ENCODE data around the gene KPNB1.

Gene KPNB1

DNA sequence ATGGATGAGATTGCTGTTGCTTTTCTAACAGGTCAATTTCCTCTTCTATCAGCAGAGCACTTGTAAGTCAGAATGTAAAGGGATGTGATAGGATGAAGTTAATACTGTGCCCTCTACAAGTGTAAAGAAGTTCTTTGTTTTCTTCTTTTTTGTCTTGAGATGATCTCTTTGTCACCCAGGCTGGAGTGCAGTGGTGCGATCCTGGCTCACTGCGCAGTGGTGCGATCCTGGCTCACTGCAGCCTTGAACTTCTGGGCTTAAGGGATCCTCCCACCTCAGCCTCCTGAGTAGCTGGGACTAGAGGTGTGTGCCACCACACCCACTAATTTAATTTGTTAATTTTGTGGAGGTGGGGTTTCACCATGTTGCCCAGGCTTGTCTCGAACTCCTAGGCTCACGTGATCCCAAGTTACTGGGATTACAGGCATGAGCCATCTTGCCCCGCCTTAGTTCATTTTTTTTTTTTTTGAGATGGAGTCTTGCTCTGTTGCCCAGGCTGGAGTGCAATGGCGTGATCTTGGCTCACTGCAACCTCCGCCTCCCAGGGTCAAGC is 21.6 kb upstream of the KPNB1 start:
- no peak for DNase-seq (ENCODE audit: low read depth)
- no peak overlapping the region for H3K4me3 ChIP-seq (ENCODE audit: control insufficient read depth, low read depth, low read length)
- TF ChIP-seq, protein P1, sequence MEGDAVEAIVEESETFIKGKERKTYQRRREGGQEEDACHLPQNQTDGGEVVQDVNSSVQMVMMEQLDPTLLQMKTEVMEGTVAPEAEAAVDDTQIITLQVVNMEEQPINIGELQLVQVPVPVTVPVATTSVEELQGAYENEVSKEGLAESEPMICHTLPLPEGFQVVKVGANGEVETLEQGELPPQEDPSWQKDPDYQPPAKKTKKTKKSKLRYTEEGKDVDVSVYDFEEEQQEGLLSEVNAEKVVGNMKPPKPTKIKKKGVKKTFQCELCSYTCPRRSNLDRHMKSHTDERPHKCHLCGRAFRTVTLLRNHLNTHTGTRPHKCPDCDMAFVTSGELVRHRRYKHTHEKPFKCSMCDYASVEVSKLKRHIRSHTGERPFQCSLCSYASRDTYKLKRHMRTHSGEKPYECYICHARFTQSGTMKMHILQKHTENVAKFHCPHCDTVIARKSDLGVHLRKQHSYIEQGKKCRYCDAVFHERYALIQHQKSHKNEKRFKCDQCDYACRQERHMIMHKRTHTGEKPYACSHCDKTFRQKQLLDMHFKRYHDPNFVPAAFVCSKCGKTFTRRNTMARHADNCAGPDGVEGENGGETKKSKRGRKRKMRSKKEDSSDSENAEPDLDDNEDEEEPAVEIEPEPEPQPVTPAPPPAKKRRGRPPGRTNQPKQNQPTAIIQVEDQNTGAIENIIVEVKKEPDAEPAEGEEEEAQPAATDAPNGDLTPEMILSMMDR (conservative IDR thresholded peaks at IDR 0.05; ENCODE audit: control insufficient read depth, insufficient read depth, low read depth, low read length), result no peak

DNA sequence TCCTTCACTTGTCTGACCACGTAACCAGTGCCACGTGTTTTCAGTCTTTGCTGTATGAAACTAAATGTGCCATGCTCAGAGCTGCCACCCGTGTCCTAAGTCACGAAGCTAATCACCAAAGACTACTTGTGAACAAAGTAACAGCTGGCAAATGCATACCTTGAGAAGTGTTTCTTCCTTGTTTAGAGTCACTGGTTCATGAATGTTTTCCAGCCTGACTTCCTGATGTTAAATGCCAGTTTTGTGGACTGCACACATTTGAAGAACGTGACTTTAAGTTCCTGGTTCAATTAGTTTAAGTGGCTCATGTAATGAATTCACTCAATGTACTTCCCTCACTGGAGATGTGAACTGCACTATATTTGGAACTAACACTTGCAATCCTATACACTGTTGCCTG is 19.9 kb upstream of the KPNB1 start:
- TF ChIP-seq, protein P1 (conservative IDR thresholded peaks at IDR 0.05; ENCODE audit: control insufficient read depth, insufficient read depth, low read depth, low read length), result no peak
- H3K4me3 ChIP-seq (ENCODE audit: control insufficient read depth, low read depth, low read length), result no peak overlapping the region
- DNase-seq (ENCODE audit: low read depth), result no peak

GRCh38 chr17:47630614-47631013 is 19.1 kb upstream of the KPNB1 start:
- no peak for DNase-seq (ENCODE audit: low read depth)
- H3K4me3 ChIP-seq (ENCODE audit: control insufficient read depth, low read depth, low read length), result no peak overlapping the region
- TF ChIP-seq, protein P1 (conservative IDR thresholded peaks at IDR 0.05; ENCODE audit: control insufficient read depth, insufficient read depth, low read depth, low read length), result no peak

DNA sequence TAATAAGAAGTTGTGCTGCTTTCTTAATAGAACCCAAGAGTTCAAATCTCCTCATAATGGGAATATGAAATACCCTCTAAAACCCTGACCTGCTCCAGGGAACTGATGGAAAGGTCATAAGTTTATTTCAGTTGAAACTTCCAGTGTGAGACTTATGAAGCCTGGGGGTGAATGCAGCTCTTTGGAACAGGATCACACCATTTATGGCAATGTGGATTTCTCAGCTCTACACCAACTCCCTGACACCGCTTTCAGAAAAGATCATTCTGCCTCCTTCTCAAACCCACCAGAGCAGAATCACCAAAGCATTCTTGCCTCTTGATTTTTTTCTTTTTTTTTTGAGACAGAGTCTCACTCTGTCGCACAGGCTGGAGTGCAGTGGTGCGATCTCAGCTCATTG is 16.7 kb upstream of the KPNB1 start:
- TF ChIP-seq, protein P1 (conservative IDR thresholded peaks at IDR 0.05; ENCODE audit: control insufficient read depth, insufficient read depth, low read depth, low read length), result no peak
- H3K4me3 ChIP-seq (ENCODE audit: control insufficient read depth, low read depth, low read length), result no peak overlapping the region
- no peak for DNase-seq (ENCODE audit: low read depth)

- TF ChIP-seq, protein P1 (conservative IDR thresholded peaks at IDR 0.05; ENCODE audit: control insufficient read depth, insufficient read depth, low read depth, low read length), result no peak
These were observed 15.7 kb upstream of the KPNB1 start for GRCh38 chr17:47633996-47634395.

DNA sequence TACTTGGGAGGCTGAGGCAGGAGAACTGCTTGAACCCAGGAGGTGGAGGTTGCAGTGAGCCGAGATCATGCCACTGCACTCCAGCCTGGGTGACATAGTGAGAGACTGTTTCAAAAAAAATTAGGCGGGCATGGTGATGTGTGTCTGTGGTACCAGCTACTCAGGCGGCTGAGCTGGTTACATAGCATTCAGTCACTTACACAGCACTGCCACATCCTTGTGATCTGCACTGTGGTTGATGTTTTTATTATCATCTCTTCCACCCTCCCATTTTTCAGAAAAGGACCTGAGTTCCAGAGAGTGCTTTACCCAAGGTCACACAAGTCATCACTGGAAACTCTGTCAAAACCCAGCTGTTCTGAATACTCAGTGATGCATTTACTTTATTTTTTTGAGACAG is 14.8 kb upstream of the KPNB1 start:
- no peak for DNase-seq (ENCODE audit: low read depth)
- H3K4me3 ChIP-seq (ENCODE audit: control insufficient read depth, low read depth, low read length), result no peak overlapping the region
- TF ChIP-seq, protein P1 (conservative IDR thresholded peaks at IDR 0.05; ENCODE audit: control insufficient read depth, insufficient read depth, low read depth, low read length), result no peak

More at GRCh38 chr17:47633996-47634395, 15.7 kb upstream of the KPNB1 start:
- no peak overlapping the region for H3K4me3 ChIP-seq (ENCODE audit: control insufficient read depth, low read depth, low read length)
- DNase-seq (ENCODE audit: low read depth), result no peak

DNA sequence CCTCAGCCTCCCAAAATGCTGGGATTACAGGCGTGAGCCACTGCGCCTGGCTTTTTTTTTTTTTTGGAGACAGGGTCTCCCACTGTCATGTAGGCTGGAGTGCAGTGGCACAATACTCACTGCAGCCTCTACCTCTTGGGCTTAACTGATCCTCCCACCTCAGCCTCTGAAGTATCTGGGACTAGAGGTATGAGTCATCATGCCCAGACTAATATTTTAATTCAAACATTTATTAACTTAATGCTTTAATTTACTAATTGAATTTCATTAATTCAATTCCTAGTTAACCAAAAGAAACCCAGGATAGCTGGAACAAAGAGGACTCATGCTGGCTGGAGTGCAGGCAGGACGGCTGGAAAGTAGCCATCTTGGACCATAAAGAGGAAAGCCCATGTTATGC is 14.0 kb upstream of the KPNB1 start:
- no peak overlapping the region for H3K4me3 ChIP-seq (ENCODE audit: control insufficient read depth, low read depth, low read length)
- no peak for DNase-seq (ENCODE audit: low read depth)
- TF ChIP-seq, protein P1 (conservative IDR thresholded peaks at IDR 0.05; ENCODE audit: control insufficient read depth, insufficient read depth, low read depth, low read length), result no peak
